GM21390 (cell line): ENCODE measurements around the gene C1orf141.
A peak's percentile ranks its signal among the peaks of the same experiment; 100 is the strongest.
"Not testable (repeated sequence)": the region's sequence is repeated elsewhere in the genome, so short reads cannot be mapped to it uniquely, and the experiment has no call there.

Experiments
- ATAC-seq: cut with Tn5 transposase; IDR thresholded peaks from one replicate; pipeline ENCODE4 v1.9.1; 2021; ENCODE audit not compliant: unreplicated experiment

C1orf141 gene

GRCh38 chr1:67143966-67144365 lies 9.2 kb upstream of the C1orf141 start:
- no peak for ATAC-seq

GRCh38 chr1:67142931-67143330 lies 8.2 kb upstream of the C1orf141 start:
- no peak for ATAC-seq

GRCh38 chr1:67141832-67142231 lies 7.1 kb upstream of the C1orf141 start:
- not testable (repeated sequence) for ATAC-seq

GRCh38 chr1:67140460-67140859 lies 5.7 kb upstream of the C1orf141 start:
- no peak for ATAC-seq

GRCh38 chr1:67138813-67139499 lies 4.2 kb upstream of the C1orf141 start:
- no peak for ATAC-seq

- ATAC-seq: no peak
Observed at GRCh38 chr1:67137307-67137753, 2.6 kb upstream of the C1orf141 start.

- ATAC-seq: no peak
Observed at GRCh38 chr1:67135354-67135753, 584 bp upstream of the C1orf141 start.

- ATAC-seq: no peak
Observed at GRCh38 chr1:67133177-67133576, 1.6 kb downstream of the C1orf141 start.

GRCh38 chr1:67130673-67131072 lies 4.1 kb downstream of the C1orf141 start:
- ATAC-seq: no peak

- no peak for ATAC-seq
Observed at GRCh38 chr1:67126974-67127373, 7.8 kb downstream of the C1orf141 start.

- no peak for ATAC-seq
Observed at GRCh38 chr1:67126111-67126746, 8.5 kb downstream of the C1orf141 start.

GRCh38 chr1:67124455-67124854 lies 10.3 kb downstream of the C1orf141 start:
- no peak for ATAC-seq

- ATAC-seq: no peak
Observed at GRCh38 chr1:67120855-67121619, 13.7 kb downstream of the C1orf141 start.

- ATAC-seq: no peak
Observed at GRCh38 chr1:67118646-67119045, 16.1 kb downstream of the C1orf141 start.

GRCh38 chr1:67118191-67118590 lies 16.6 kb downstream of the C1orf141 start:
- no peak for ATAC-seq

GRCh38 chr1:67114162-67114561 lies 20.6 kb downstream of the C1orf141 start:
- no peak for ATAC-seq

- peak; percentile 47 for ATAC-seq
Observed at GRCh38 chr1:67110352-67110751, 24.4 kb downstream of the C1orf141 start.

- ATAC-seq: no peak
Observed at GRCh38 chr1:67105508-67105907, 29.3 kb downstream of the C1orf141 start.

- ATAC-seq: no peak
Observed at GRCh38 chr1:67103548-67103947, 31.2 kb downstream of the C1orf141 start.

GRCh38 chr1:67100833-67101232 lies 33.9 kb downstream of the C1orf141 start:
- no peak for ATAC-seq

- no peak for ATAC-seq
Observed at GRCh38 chr1:67097305-67097704, 37.5 kb downstream of the C1orf141 start.

- no peak for ATAC-seq
Observed at GRCh38 chr1:67094191-67094590, 40.6 kb downstream of the C1orf141 start.
